Activated T-cell treated with anti-CD3 and anti-CD28 coated beads for 4 hours (primary cell): ENCODE results near the gene SLC25A26.
"Not testable (repeated sequence)": the region's sequence is repeated elsewhere in the genome, so short reads cannot be mapped to it uniquely, and the experiment has no call there.

Experiments
- DNase-seq: peaks from one replicate; pipeline ENCODE4 v3.0.0-alpha.2; 2020

SLC25A26 gene

DNA sequence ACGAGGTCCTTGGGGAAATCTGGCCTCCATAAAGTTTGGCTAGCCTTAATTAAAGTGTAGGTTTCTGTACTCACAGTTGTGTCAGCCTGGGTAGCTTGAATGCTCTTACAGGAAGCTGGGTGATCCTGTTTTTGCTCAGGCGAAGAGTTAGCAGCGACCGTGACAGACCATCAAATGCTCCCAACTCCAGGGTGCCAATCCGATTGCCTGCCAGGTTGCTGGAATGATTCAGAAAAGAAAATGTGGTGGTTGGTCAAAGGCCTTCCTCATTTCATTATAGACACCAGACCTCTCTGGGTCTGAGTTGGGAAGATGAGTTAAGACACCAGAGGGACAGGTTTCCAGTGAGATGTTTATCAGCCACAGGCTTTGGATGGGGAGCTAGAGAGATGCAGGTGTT, 194.0 kb downstream of the SLC25A26 start:
- DNase-seq: no peak

DNA sequence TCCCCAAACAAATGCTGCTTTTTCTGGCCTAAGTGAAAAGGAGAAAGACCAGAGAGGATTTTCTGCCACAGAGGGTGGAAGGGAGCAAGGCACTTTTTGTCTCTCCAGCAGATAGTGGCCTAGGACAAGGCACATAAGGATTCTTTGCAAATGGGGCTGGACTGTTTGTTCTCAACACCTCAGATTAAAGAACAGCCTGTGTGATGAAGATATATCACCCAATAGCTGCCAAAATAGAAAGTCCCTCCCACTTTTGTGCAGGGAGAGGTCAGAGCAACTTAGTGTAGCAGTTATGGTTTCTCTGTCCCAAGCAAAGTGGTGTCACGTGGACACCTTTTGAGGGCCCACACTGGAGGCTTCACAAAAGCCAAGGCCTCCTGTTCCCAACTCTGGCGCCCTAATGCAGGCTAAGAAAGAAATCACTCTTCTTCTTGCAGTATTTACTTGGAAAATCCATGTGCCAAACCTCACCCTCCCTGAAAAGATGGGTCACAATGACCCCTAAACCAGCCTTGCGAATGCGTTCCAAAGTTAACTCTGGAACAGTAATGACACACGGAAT, 195.1 kb downstream of the SLC25A26 start:
- no peak for DNase-seq

DNA sequence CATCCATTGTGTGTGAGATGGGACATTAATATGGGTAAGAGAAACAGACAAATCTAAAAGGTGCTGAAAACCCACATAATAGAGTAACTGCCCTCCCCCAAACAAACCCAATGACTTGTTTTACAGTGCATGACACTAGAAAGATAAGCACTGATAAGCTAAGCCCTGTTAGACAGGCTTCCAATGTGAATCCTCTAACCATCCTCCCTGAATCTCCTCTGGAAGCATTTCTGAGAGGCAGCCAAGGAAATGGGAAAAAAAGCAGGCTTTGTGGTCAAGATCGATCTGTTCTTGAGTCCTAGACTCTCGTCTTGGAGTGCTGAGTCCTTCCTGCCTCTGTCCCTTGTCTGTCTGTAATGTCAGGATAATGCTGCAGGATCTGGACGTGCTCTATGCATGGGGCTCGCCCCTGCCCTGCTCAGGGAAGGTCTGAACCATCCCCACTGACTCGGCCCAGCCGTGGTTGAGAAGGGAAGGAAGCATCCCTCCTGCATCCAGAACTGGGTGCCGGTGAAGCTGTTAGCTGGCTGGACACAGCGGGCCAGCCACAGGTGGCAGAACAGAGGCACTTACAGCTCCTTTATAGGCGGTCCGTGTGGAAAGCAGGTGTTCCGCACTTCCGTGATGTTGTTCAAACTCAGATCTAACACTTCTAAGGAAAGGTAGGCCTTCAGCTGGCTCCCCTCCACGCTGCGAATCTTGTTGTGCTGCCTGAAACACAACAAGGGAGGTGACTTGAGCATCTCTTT, 195.9 kb downstream of the SLC25A26 start:
- DNase-seq: no peak

DNA sequence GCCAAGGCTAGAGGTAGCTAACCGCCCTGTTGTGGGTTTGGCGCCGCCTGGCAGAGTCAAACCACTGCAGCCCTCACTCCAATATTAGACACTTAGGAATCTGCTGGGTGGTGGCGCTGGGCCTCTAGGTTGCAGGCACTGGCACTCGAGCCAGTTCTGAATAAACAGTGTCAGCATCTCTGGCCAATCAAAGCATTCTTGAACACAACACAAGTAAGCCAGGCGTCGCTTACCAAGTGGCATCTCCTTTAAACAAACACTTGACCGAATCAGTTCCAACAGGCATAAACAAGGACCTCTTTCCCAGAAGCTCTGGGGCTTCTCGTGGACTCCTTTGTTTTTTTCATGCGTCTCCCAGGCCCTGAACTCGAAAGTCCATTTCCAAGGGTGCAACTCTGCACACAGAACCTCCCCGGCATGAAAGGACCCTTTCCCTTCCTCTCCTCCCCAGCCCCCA, 197.7 kb downstream of the SLC25A26 start:
- DNase-seq: no peak

DNA sequence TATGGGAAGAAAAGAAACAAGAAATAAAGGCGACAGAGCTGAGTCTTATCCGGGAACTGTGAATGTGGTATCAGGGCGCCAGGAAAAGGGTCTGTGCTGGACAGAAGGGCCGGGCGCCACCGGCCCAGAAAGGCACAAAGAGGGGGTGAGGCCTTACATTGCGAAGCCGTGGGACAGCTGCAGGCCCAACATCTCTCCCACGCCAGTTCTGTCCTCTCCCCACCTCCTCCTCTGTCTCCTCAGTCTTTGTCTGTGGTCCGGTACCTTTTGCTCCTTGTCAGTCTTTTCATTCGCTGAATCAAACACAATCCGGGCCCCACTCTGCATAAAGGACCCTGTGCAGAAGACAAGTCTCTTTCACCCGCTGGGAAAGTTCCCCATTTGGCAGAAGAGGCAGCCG, 198.2 kb downstream of the SLC25A26 start:
- DNase-seq: no peak

DNA sequence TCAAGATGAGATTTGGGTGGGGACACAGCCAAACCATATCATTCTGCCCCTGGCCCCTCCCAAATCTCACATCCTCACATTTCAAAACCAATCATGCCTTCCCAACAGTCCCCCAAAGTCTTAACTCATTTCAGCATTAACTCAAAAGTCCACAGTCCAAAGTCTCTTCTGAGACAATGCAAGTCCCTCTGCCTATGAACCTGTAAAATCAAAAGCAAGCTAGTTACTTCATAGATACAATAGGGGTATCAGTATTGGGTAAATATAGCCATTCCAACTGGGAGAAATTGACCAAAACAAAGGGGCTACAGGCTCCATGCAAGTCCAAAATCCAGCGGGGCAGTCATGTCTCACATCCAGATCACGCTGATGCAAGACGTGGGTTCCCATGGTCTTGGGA, 200.3 kb downstream of the SLC25A26 start:
- not testable (repeated sequence) for DNase-seq

DNA sequence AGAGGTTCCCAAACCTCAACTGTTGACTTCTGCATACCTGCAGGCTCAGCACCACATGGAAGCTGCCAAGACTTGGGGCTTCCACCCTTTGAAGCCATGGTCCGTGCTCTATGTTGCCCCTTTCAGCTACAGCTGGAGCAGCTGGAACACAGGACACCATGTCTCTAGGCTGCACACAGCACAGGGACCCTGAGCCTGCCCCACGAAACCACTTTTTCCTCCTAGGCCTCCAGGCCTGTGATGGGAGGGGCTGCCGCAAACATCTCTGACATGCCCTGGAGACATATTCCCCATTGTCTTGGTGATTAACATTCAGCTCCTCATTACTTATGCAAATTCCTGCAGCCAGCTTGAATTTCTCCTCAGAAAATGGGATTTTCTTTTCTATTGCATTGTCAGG, 201.1 kb downstream of the SLC25A26 start:
- DNase-seq: not testable (repeated sequence)

DNA sequence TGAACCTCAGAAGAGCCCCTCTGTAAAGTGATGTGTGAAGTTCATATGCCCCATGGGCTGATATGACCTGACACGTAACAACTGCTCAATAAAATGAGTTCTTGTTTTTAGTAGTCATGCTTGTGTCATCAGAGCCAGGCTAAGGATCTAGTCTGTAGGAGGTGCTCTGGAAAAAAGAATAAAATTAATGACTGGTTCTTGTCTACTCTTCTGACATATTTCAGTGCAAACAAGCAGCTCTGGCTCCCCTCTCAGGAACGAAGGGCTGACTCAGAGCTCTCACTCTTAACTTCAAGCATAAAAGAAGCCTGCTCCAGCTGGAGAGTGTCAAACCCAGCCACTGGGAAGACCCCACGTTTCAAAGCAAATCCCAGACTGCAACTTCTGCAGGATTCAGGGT, 203.0 kb downstream of the SLC25A26 start:
- no peak for DNase-seq

DNA sequence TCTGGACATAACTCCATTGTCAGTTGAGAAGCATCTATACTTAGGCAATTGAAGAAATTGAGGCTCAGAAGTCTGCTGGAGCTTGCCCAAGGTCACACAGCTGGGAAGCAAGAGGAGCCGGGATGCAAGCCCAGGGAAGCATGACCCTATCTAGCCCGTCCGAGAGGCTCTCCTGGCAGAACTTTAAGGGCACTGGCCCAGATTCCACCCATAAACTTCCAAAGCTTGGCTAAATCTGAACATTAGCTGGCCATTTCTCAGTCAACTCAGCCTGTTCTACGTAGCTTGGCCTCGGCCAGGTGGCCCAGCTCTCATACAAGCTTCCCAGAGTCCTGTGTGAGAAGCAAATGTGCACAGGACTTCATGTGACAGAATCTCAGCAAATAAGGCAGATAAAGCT, 204.2 kb downstream of the SLC25A26 start:
- no peak for DNase-seq

DNA sequence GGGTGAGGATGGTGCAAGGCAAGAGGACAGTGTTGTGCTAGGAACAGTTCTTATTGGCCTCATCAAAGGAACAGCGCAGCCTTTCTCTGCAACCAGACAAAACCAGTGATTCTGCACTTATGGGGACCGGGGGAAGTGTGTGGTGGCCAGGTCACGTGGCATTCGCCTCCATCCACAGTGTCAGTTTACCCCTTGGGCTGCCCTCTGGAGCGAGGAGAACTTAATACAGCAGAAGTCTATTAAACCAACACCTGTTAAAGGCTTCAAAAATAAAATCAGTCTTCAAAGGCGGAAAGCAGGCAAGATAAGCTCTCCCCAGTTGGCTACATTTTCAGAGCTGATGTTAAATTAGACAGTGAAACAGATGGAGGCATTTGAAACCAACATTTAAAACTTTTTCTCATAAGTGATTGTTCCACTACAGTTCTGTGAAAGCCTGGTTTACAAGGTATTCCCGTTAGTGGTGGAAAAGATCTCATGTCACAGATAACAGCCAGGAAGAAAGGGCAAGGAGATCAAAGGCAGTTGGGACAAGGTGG, 204.8 kb downstream of the SLC25A26 start:
- no peak for DNase-seq

DNA sequence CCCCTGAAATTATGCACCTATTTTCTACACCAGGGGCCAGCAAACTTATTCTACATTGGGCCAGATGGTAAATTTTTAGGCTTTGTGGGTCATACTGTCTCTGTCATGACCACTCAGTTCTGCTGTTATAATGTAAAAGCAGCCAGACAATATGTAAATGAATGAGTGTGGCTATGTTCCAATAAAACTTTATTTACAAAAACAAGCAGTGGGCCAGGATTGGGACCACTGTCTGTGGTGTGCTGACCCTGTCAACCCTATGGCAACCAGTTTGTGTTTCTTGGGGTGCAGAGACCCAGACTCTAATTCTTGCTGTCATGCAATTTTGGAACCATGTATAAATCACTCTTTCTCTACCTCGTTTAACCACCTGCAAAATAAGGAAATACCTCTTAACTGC, 205.3 kb downstream of the SLC25A26 start:
- DNase-seq: no peak

DNA sequence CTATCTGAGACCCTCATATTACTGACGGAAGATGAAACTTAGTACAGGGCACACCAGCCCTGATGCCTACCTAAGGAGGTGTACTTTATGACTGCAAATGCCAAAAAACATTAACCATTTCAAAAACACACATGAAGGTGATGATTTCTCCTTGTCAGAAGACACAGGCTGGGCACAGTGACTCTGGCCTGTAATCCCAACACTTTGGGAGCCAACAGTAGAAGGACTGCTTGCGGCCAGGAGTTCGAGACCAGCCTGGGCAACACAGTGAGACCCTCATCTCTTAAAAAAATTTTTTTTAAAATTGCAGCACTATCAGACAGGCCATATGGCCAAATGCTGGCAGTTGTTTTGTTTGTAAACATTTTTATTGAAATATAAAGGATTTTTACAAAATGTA, 206.6 kb downstream of the SLC25A26 start:
- no peak for DNase-seq

DNA sequence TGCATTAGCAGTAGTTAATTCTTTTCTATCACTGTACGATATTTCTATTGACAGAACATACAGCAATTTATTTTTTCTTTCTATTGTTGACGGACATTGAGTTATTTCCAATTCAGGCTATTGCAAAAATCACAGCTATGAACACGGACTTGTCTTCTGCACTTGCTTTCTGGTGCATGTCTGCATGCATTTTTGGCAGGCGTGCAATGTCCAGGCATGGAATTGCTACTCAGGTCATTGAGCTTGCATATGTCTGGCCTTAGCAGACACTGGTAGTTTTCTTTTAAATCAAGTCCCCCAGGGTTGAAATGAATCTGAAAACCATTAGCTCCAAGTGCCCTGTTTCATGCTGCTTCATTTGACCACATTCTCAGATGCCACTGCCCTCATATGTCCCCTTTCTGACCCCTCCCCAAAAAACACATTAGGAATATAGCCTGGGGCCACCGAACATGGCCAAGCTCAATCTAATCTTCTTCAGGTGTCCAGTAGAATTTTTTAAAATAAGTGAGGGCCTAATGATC, 207.2 kb downstream of the SLC25A26 start:
- no peak for DNase-seq
